A673 (cell line): ENCODE measurements around the gene CFAP97D1.

ENCODE experiments used
- CTCF ChIP-seq: fragments of 300-800, 200-600 bp; sonication (generic); conservative IDR thresholded peaks from 2 replicates; pipeline ENCODE4 v1.5.1; 2017; ENCODE audit warnings: low read depth, mild to moderate bottlenecking, antibody characterized with exemption, low read length, moderate library complexity, mixed read lengths
- EZH2 ChIP-seq: fragments of 200-600 bp; sonication (generic); IDR thresholded peaks from 2 replicates; pipeline ENCODE4 v1.6.1; 2017; ENCODE audit warnings: borderline replicate concordance, low read depth, mild to moderate bottlenecking, mixed read lengths, antibody characterized with exemption, low read length; ENCODE audit not compliant: poor library complexity, severe bottlenecking

GRCh38 chr17:43769859-43770258, 10.4 kb upstream of the CFAP97D1 start:
- TF ChIP-seq CTCF (no peak), EZH2 (no peak)
